ENCODE data around the gene CDC42BPB. TPM values are rescaled to one million over a fixed set of nuclear protein-coding genes. Genes with fewer than 3 reads are reported as not detected.
A peak's percentile ranks its signal among the peaks of the same experiment; 100 is the strongest.

The CDC42BPB gene
- total and polyA plus RNA-seq, 2 of the 13 experiments (the other 11 are each of a cell fraction or from before 2014, with no cell fraction given): 19.7 to 32.3 TPM

DNA sequence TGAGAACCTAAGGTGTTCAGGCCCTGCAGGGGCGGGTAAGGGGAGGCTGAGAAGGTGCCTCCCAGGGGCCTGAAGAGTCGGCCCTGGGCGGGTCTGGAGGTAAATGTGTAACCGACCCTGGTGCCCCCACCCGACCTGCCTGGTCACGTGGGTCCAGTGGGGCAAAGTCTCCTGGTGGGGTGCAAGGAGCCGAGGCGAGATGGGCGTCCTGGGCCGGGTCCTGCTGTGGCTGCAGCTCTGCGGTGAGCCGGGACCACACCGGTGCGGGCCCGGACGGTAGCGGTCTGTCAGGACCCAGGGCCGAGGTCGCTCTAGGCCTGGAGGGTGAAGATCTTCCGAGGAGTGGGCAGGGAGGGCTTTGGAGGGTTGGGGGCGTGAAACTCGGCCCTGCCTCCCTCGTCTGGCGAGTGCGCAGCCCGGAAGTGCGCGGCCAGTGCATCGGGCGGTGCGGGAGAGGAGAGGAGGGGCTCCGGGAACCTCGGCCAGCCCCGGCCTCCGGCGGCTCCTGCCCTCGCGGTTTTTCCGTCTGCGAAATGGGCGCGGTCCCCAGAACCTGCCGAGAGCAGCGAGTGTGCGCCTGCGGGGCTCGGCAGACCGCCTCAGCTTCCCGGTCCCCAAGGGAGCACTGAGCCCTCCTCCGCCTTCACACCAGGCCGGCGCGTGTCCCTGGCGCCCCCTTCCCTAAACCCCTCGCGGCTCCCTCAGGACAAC lies 134.7 kb downstream of the CDC42BPB start, which contains the start of gene AMN (continued):
- no peak; the same call in 1 of the 2 replicates for TF ChIP-seq ZBTB42 (CRISPR knock-in tag; IDR thresholded peaks at IDR 0.05)
- TF ChIP-seq FOXK2 (IDR thresholded peaks at IDR 0.05): no peak
- TF ChIP-seq POLR2AphosphoS2 (IDR thresholded peaks at IDR 0.05; ENCODE audit: low read depth, low read length): no peak
- TF ChIP-seq LCORL (IDR thresholded peaks at IDR 0.05): no peak
- TF ChIP-seq LCORL (CRISPR knock-in tag; IDR thresholded peaks at IDR 0.05): peak; percentile 87
- no peak for TF ChIP-seq SNRNP70 (IDR thresholded peaks at IDR 0.05; ENCODE audit: low read depth, low read length)
- TF ChIP-seq SIX4 (CRISPR knock-in tag; IDR thresholded peaks at IDR 0.05): no peak
- TF ChIP-seq, protein P1, sequence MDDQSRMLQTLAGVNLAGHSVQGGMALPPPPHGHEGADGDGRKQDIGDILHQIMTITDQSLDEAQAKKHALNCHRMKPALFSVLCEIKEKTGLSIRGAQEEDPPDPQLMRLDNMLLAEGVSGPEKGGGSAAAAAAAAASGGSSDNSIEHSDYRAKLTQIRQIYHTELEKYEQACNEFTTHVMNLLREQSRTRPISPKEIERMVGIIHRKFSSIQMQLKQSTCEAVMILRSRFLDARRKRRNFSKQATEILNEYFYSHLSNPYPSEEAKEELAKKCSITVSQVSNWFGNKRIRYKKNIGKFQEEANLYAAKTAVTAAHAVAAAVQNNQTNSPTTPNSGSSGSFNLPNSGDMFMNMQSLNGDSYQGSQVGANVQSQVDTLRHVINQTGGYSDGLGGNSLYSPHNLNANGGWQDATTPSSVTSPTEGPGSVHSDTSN (CRISPR knock-in tag; IDR thresholded peaks at IDR 0.05; ENCODE audit: borderline replicate concordance): no peak
- no peak for TF ChIP-seq CREM (IDR thresholded peaks at IDR 0.05)
- no peak for TF ChIP-seq CREM (CRISPR knock-in tag; IDR thresholded peaks at IDR 0.05)
- TF ChIP-seq, protein P2, sequence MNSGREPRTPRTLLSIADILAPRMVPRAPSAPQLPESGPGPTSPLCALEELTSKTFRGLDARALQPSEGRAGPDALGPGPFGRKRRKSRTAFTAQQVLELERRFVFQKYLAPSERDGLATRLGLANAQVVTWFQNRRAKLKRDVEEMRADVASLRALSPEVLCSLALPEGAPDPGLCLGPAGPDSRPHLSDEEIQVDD (CRISPR knock-in tag; IDR thresholded peaks at IDR 0.05; ENCODE audit: borderline replicate concordance): no peak; the same call in 1 of the 2 replicates
- TF ChIP-seq XRCC5 (optimal IDR thresholded peaks at IDR 0.05; ENCODE audit: low read length): no peak
- 0 out of 2 replicates have a peak, but pooled peaks have one; percentile 55 for TF ChIP-seq ZNF510 (CRISPR knock-in tag; IDR thresholded peaks at IDR 0.05; ENCODE audit: low read depth)
- TF ChIP-seq, protein P3, sequence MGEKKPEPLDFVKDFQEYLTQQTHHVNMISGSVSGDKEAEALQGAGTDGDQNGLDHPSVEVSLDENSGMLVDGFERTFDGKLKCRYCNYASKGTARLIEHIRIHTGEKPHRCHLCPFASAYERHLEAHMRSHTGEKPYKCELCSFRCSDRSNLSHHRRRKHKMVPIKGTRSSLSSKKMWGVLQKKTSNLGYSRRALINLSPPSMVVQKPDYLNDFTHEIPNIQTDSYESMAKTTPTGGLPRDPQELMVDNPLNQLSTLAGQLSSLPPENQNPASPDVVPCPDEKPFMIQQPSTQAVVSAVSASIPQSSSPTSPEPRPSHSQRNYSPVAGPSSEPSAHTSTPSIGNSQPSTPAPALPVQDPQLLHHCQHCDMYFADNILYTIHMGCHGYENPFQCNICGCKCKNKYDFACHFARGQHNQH (CRISPR knock-in tag; IDR thresholded peaks at IDR 0.05): peak; percentile 82; the same call in 1 of the 2 replicates
- TF ChIP-seq, protein P4, sequence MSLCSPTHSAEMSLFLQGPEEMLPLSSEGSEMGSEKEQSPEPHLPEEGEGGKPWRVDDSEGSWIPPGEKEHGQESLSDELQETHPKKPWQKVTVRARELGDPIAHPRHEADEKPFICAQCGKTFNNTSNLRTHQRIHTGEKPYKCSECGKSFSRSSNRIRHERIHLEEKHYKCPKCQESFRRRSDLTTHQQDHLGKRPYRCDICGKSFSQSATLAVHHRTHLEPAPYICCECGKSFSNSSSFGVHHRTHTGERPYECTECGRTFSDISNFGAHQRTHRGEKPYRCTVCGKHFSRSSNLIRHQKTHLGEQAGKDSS (CRISPR knock-in tag; IDR thresholded peaks at IDR 0.05; ENCODE audit: borderline replicate concordance, low read depth): no peak
- no peak for TF ChIP-seq TCF7L2 (IDR thresholded peaks at IDR 0.05; ENCODE audit: low read depth, low read length)
- TF ChIP-seq, protein P5, sequence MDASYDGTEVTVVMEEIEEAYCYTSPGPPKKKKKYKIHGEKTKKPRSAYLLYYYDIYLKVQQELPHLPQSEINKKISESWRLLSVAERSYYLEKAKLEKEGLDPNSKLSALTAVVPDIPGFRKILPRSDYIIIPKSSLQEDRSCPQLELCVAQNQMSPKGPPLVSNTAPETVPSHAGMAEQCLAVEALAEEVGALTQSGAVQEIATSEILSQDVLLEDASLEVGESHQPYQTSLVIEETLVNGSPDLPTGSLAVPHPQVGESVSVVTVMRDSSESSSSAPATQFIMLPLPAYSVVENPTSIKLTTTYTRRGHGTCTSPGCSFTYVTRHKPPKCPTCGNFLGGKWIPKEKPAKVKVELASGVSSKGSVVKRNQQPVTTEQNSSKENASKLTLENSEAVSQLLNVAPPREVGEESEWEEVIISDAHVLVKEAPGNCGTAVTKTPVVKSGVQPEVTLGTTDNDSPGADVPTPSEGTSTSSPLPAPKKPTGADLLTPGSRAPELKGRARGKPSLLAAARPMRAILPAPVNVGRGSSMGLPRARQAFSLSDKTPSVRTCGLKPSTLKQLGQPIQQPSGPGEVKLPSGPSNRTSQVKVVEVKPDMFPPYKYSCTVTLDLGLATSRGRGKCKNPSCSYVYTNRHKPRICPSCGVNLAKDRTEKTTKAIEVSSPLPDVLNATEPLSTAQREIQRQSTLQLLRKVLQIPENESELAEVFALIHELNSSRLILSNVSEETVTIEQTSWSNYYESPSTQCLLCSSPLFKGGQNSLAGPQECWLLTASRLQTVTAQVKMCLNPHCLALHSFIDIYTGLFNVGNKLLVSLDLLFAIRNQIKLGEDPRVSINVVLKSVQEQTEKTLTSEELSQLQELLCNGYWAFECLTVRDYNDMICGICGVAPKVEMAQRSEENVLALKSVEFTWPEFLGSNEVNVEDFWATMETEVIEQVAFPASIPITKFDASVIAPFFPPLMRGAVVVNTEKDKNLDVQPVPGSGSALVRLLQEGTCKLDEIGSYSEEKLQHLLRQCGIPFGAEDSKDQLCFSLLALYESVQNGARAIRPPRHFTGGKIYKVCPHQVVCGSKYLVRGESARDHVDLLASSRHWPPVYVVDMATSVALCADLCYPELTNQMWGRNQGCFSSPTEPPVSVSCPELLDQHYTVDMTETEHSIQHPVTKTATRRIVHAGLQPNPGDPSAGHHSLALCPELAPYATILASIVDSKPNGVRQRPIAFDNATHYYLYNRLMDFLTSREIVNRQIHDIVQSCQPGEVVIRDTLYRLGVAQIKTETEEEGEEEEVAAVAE (CRISPR knock-in tag; IDR thresholded peaks at IDR 0.05; ENCODE audit: borderline replicate concordance): peak; percentile 60; the same call in 1 of the 2 replicates
- TF ChIP-seq, protein P6, sequence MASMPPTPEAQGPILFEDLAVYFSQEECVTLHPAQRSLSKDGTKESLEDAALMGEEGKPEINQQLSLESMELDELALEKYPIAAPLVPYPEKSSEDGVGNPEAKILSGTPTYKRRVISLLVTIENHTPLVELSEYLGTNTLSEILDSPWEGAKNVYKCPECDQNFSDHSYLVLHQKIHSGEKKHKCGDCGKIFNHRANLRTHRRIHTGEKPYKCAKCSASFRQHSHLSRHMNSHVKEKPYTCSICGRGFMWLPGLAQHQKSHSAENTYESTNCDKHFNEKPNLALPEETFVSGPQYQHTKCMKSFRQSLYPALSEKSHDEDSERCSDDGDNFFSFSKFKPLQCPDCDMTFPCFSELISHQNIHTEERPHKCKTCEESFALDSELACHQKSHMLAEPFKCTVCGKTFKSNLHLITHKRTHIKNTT (CRISPR knock-in tag; IDR thresholded peaks at IDR 0.05): no peak
- TF ChIP-seq, protein P7, sequence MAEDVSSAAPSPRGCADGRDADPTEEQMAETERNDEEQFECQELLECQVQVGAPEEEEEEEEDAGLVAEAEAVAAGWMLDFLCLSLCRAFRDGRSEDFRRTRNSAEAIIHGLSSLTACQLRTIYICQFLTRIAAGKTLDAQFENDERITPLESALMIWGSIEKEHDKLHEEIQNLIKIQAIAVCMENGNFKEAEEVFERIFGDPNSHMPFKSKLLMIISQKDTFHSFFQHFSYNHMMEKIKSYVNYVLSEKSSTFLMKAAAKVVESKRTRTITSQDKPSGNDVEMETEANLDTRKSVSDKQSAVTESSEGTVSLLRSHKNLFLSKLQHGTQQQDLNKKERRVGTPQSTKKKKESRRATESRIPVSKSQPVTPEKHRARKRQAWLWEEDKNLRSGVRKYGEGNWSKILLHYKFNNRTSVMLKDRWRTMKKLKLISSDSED (CRISPR knock-in tag; IDR thresholded peaks at IDR 0.05): no peak
- peak; percentile 96 for TF ChIP-seq HNF4A (CRISPR knock-in tag; IDR thresholded peaks at IDR 0.05)
